ENCODE measurements around the gene HGF. TPM values are rescaled to one million over a fixed set of nuclear protein-coding genes. Genes with fewer than 3 reads are reported as not detected.

HGF gene
- total RNA-seq, 1 experiment from 2014 or later: 0.72 TPM

- Mint-ChIP-seq H3K27ac (no peak overlapping the region), H3K4me3 (no peak overlapping the region), H3K27me3 (ENCODE audit: low read depth) (no peaks in the 10 kb centered on the region), H3K4me1 (peaks cover 12% of the 10 kb centered on the region), H3K9me3 (peaks cover 4% of the 10 kb centered on the region; the same call in 1 of the 2 replicates), H3K36me3 (no peaks in the 10 kb centered on the region)
- ChIA-PET POLR2A (no interaction called here), CTCF (no interaction called here)
- TF ChIP-seq USF1 (CRISPR knock-in tag; IDR thresholded peaks at IDR 0.05): no peak
- no peak for TF ChIP-seq RORB (CRISPR knock-in tag; IDR thresholded peaks at IDR 0.05)
- TF ChIP-seq PRRX2 (CRISPR knock-in tag; IDR thresholded peaks at IDR 0.05): no peak
- TF ChIP-seq SMAD3 (CRISPR knock-in tag; IDR thresholded peaks at IDR 0.05; ENCODE audit: borderline replicate concordance): no peak
- no peak for TF ChIP-seq ZBTB21 (CRISPR knock-in tag; IDR thresholded peaks at IDR 0.05; ENCODE audit: borderline replicate concordance)
- no peak for TF ChIP-seq ESRRA (CRISPR knock-in tag; IDR thresholded peaks at IDR 0.05; ENCODE audit: borderline replicate concordance)
- TF ChIP-seq, protein P1, sequence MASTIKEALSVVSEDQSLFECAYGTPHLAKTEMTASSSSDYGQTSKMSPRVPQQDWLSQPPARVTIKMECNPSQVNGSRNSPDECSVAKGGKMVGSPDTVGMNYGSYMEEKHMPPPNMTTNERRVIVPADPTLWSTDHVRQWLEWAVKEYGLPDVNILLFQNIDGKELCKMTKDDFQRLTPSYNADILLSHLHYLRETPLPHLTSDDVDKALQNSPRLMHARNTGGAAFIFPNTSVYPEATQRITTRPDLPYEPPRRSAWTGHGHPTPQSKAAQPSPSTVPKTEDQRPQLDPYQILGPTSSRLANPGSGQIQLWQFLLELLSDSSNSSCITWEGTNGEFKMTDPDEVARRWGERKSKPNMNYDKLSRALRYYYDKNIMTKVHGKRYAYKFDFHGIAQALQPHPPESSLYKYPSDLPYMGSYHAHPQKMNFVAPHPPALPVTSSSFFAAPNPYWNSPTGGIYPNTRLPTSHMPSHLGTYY (CRISPR knock-in tag; IDR thresholded peaks at IDR 0.05): no peak
- TF ChIP-seq ZMAT4 (CRISPR knock-in tag; IDR thresholded peaks at IDR 0.05): no peak
- TF ChIP-seq ELF4 (CRISPR knock-in tag; IDR thresholded peaks at IDR 0.05; ENCODE audit: low read depth): no peak
- no peak for TF ChIP-seq NR1H2 (CRISPR knock-in tag; IDR thresholded peaks at IDR 0.05)
- no peak for TF ChIP-seq TEAD1 (CRISPR knock-in tag; IDR thresholded peaks at IDR 0.05)
- TF ChIP-seq ZBTB43 (CRISPR knock-in tag; IDR thresholded peaks at IDR 0.05): no peak
- no peak for TF ChIP-seq GRHL2 (CRISPR knock-in tag; IDR thresholded peaks at IDR 0.05; ENCODE audit: insufficient replicate concordance, severe bottlenecking)
- no peak for DNase-seq (ENCODE audit: low spot score)
- ATAC-seq: no peak
These were observed 48.4 kb downstream of the HGF start for GRCh38 chr7:81721437-81721836.

GRCh38 chr7:81719865-81720264 is 50.0 kb downstream of the HGF start:
- ATAC-seq (no peak), DNase-seq (ENCODE audit: low spot score) (no peak)
- Mint-ChIP-seq H3K4me3 (no peak overlapping the region), H3K27ac (no peak overlapping the region), H3K4me1 (peaks cover 4% of the 10 kb centered on the region), H3K36me3 (no peaks in the 10 kb centered on the region), H3K9me3 (peaks cover 4% of the 10 kb centered on the region; the same call in 1 of the 2 replicates), H3K27me3 (ENCODE audit: low read depth) (no peaks in the 10 kb centered on the region)
- ChIA-PET CTCF (no interaction called here), POLR2A (no interaction called here)
- TF ChIP-seq PREB (CRISPR knock-in tag; IDR thresholded peaks at IDR 0.05; ENCODE audit: borderline replicate concordance) (no peak), OVOL2 (CRISPR knock-in tag; IDR thresholded peaks at IDR 0.05; ENCODE audit: borderline replicate concordance) (no peak), ZNF416 (CRISPR knock-in tag; IDR thresholded peaks at IDR 0.05) (no peak), TP53 (CRISPR knock-in tag; IDR thresholded peaks at IDR 0.05) (no peak), SOX15 (CRISPR knock-in tag; IDR thresholded peaks at IDR 0.05) (no peak), IRF2 (CRISPR knock-in tag; IDR thresholded peaks at IDR 0.05; ENCODE audit: borderline replicate concordance, low read depth) (no peak), KAT7 (CRISPR knock-in tag; IDR thresholded peaks at IDR 0.05; ENCODE audit: borderline replicate concordance) (no peak), FOXP1 (CRISPR knock-in tag; IDR thresholded peaks at IDR 0.05; ENCODE audit: borderline replicate concordance) (no peak), NR1H2 (CRISPR knock-in tag; IDR thresholded peaks at IDR 0.05) (no peak)
- TF ChIP-seq, protein P2, sequence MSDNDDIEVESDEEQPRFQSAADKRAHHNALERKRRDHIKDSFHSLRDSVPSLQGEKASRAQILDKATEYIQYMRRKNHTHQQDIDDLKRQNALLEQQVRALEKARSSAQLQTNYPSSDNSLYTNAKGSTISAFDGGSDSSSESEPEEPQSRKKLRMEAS (CRISPR knock-in tag; IDR thresholded peaks at IDR 0.05): no peak
- TF ChIP-seq, protein P3, sequence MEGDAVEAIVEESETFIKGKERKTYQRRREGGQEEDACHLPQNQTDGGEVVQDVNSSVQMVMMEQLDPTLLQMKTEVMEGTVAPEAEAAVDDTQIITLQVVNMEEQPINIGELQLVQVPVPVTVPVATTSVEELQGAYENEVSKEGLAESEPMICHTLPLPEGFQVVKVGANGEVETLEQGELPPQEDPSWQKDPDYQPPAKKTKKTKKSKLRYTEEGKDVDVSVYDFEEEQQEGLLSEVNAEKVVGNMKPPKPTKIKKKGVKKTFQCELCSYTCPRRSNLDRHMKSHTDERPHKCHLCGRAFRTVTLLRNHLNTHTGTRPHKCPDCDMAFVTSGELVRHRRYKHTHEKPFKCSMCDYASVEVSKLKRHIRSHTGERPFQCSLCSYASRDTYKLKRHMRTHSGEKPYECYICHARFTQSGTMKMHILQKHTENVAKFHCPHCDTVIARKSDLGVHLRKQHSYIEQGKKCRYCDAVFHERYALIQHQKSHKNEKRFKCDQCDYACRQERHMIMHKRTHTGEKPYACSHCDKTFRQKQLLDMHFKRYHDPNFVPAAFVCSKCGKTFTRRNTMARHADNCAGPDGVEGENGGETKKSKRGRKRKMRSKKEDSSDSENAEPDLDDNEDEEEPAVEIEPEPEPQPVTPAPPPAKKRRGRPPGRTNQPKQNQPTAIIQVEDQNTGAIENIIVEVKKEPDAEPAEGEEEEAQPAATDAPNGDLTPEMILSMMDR (IDR thresholded peaks at IDR 0.05): no peak
